Stimulated activated CD8-positive, alpha-beta memory T cell treated with anti-CD3 and anti-CD28 coated beads, Interleukin-7, amount 100 ng/mL, for 1 hour (primary cell): Measurements from ENCODE around the gene TPH2.

Source experiments
- DNase-seq, 2 donors: peaks; one replicate each; pipeline ENCODE4 v3.0.0-alpha.2; 2020; ENCODE audit warnings: low read depth in 2 of 2

TPH2 gene

GRCh38 chr12:72033991-72034390 is 95.3 kb downstream of the TPH2 start:
- DNase-seq = no peak

- no peak for DNase-seq
Measured at GRCh38 chr12:72035625-72036024, 97.0 kb downstream of the TPH2 start.

DNA sequence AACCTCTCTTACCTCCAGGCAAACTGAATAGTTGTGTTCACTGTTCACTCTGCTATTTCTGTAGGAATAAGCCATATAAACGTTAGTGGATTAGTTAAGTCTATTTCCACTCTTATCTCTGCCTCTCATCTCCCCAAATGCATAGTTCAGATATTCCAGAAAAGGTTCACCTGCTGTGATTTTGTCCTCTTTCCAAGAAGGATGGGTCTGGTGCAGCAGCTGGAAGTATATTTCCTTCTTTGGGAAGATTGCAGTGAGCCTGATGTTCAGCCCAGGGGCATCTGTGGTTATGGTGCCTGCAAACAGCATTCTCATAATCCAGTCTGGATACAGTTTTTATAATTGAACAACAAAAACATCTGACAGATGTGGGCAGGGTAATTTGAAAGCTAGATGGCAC is 97.7 kb downstream of the TPH2 start:
- no peak for DNase-seq

DNA sequence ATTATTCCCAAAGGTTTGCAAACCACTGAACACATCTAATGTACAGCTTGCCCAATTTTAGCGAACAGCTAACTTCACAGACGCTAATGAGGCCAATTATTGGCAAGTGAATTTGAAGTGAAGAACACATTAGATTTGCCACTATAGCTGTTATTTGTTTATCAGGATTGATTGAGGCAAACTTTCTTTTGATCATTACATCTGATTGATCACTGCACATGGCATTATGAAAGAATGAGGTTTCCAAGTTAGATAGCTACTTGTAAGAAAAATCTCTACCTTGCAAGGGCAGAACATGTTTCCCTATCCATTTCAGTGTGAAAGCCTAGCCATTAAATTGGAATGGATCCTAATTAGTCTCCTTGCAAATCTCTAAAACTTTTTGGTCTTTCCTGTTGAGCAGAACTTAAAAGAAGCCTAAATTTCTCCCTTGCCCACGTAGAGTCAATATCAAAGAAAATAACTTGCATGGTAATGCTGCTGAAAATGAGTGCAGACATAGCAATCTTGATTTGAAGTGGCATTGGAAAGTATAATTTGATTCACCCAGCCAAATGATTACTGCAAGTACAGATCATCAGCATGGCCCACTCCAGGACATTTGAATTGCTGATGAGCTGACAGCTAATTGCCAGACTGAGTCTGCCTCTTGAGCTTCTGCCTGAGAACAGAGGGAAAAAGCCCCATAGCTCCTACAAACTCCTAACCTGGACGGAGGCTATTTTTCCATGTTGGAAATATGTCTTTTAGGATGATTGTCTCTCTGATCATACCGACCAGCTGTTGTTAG is 98.6 kb downstream of the TPH2 start:
- no peak for DNase-seq

- DNase-seq = no peak
Measured at GRCh38 chr12:72041811-72042210, 103.2 kb downstream of the TPH2 start.

GRCh38 chr12:72053604-72054003 is 115.0 kb downstream of the TPH2 start:
- no peak for DNase-seq

DNA sequence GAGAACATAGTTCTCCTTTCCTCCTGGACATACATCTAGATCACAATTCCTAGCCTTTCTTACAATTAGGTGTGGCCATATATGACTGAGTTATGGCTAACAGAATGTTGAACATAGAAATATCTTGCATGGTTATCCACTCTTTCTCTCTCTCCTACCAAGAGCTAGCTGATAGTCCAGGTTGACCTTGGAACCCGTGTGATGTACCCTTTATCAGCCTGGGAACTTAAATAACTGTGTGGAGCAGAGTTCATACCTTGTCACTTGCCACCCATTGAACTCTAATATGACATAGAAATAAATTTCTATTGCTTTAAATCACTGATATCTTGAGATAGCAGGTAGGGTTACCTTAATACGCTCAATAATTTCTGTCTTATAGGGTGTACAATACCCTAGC is 115.9 kb downstream of the TPH2 start:
- DNase-seq = no peak

DNA sequence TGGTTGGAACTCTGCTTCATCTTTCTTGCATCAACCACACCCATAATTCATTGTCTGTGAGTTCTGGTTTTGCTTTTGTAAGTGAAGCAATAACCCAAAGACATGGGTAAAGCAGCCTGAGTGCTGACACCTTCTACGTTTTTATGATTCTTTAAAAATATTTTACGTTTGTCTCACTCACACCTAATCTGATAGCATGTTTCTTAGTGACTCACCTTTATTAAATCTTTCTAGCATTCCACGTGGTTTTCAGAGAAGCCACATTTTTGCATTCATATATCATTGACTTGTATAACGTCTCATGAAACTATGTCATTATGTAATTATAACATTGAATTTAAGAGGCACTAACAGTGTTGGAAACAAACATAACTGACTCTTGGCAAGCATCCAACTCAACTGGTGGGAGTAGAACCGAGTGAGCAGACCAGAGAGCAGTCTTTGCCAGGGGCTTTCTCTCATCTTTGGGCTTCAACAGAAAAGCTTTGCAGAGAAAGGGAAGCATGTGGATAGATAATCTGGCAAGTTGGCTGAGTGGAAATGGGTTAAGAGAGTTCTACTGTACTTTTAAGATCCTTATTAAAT is 118.8 kb downstream of the TPH2 start:
- no peak for DNase-seq

DNA sequence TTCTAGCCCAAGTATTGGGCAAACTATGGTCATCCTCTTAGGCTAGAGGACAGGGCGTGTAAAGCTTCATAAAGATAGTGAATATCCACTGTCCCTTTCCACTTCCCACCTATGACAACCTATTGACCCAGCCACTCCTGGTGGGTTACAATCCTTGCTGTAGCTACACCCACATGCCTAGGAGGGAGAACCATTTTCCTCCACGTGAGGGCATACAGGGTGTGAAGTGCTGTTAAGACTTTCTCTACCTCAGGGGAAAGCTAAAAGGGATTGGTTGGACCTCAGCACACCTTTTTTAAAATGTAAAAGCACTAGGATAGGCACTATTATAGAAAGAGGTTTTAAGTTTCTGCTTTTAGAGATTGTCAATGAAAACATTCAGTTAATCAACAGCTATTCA is 124.4 kb downstream of the TPH2 start:
- DNase-seq = no peak

DNA sequence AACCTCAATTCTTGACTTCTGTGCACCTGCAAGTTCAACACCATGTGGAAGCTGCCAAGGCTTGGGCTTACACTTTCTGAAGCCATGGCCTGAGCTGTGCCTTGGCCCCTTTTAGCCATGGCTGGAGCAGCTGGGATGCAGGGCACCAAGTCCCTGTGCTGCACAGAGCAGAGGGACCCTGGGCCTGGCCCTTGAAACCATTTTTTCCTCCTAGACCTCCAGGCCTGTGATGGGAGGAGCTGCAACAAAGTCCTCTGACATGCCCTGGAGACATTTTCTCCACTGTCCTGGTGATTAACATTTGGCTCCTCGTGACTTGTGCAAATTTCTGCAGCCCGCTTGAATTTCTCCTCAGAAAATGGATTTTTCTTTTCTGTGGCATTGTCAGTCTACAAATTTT is 132.4 kb downstream of the TPH2 start:
- no peak for DNase-seq

DNA sequence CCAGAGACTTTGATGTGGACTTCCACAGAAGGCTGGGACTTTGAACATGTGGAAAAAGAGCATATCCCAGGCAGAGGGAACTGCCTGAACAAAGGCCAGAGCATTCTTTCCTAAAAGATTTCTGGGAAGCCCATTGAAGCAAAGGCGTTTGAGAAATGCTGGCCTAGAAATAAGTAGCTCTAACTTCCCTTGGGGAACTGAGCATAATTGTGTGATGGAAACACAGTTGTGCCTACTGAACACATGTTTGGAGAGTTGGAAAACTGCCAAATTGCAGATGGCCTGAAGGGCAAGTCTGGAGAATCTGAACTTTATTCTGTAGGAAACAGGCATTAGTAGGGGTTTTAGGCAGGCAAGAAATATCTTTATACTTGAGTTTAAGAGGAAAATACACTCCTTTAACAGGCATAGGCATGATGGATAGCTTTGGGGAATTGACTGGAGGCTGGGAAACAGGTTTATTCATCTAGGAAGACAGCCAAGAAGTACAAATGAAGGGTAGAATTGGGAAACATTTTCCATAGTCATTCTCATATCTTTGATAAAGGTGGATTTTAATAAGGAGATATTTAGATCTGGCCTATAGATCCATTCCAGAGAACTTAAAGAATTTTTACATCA is 134.1 kb downstream of the TPH2 start:
- DNase-seq = no peak

- DNase-seq = no peak
Measured at GRCh38 chr12:72074065-72074464, 135.4 kb downstream of the TPH2 start.

- DNase-seq = no peak
Measured at GRCh38 chr12:72074956-72075355, 136.3 kb downstream of the TPH2 start.

DNA sequence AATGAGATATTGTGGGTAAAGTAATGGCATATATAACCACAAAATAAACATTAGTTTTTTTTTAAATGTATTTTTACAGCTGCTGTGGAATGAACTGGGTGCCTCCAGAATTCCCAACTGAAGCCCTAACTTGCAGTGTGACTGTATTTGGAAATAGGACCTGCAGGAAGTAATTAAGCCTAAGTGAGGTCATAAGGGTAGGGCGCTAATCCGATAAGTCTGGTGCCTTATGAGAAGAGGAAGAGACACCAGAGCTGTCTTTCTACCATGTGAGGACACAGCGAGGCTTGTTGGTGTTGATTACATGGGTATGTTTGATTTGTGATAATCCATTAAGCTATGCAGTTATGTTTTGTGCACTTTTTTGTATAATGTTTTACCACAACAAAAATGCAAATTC is 136.8 kb downstream of the TPH2 start:
- DNase-seq = no peak

DNA sequence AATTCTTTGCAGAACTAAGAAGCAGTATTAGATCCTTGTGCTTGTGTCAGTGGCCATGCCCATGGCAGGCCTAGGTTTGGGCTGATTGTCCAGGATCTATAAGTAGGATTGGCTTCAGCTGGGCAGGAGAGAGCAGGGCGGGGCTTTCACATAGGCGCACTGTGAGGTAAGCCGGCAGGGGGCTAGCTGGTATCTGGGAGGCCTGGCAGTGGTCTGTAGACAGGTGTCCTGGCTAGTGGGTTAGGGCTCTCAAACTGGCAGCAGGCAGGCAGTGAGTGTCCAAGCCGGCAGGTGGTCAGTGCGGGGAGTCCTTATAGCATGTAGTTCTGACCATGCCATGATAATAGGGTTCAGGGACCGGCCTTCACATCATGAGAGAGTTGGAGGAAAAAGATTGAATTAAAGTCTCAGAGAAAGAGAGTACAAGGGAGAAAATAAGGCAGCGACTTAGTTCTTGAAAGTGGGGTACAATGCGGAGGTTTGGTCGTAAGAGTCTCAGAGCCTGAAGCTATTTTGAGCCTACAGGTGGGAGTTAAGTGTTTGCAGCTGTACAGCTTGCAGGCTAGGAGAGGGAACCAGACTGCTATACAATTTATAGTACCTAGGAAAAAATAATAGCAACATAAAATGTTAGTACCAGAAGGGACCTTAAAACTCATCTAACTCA is 137.4 kb downstream of the TPH2 start:
- no peak for DNase-seq

- no peak for DNase-seq
Measured at GRCh38 chr12:72076558-72076915, 137.9 kb downstream of the TPH2 start.

GRCh38 chr12:72077111-72077820 is 138.6 kb downstream of the TPH2 start:
- DNase-seq = no peak

DNA sequence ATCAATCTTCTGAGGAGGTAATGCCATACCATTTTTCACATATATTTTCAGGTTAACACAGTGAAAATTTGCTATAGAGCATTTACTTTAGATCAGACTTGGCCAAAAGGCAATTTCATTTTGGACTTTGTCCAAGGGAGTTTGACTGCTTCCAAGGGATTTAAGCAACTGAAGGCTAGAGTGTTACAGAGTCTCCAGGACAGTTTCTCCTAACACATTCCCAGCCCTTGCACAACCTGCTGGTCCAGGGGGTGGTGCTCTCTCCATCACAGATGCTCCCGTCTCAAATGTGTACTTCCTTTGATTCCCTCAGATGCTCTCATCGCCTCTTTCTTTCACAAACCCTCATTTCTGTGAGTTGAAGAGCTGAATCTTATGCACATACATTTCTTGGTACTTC is 143.1 kb downstream of the TPH2 start:
- no peak for DNase-seq
